ENCODE results near the gene PDE4DIP. TPM values are rescaled to one million over a fixed set of nuclear protein-coding genes. Genes with fewer than 3 reads are reported as not detected.

PDE4DIP gene
- total RNA-seq: 64.7 and 72.7 TPM in 2 replicates

GRCh38 chr1:148844220-148844619 is at the start of gene PDE4DIP:
Gene PDE4DIP (plus strand): TSS chr1:148844428. CDS start chr1:148844775, 347 bp downstream.

Other genes starting within 250 kb of the PDE4DIP start
- 9.0 and 10.1 TPM in 2 replicates for gene NBPF14, start 248.4 kb upstream of the PDE4DIP start, total RNA-seq
- gene NUDT4B, start 95.7 kb upstream of the PDE4DIP start, total RNA-seq: 17.1 and 19.0 TPM in 2 replicates

All from cardiac ventricle fibroblast (primary cell).